ENCODE results near the gene AMOTL1.

Gene AMOTL1

DNA sequence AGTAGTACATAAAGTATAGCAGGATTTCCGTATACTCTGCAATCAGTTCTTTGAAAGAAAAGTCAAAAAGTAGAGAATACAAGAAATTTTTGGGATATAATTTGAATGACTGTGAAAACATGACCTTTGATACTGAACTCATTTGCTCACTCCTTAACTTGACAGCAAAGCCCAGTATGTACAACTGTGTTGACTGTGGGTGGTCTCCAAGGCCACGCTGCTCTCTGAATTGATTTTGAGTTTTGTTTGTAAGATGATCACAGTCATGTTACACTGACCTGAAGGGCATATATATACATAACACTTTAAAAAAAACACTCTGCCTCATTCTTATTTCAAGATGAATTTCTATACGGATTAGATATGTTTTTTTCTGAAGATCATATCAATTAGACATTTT lies 9.5 kb upstream of the AMOTL1 start:
- H3K9ac ChIP-seq (ENCODE audit: low read length): no peak overlapping the region
- no peaks in the 10 kb centered on the region for H3K9me3 ChIP-seq (ENCODE audit: control insufficient read depth, insufficient read depth, low read depth, low read length)
- no peak overlapping the region for H3K27ac ChIP-seq (ENCODE audit: low read depth, low read length)
- no peak overlapping the region for H3K4me3 ChIP-seq (ENCODE audit: low read depth, low read length)
- peaks cover 6% of the 10 kb centered on the region for H3K4me1 ChIP-seq (ENCODE audit: control insufficient read depth, insufficient read depth, low read length)
- H3K27me3 ChIP-seq (ENCODE audit: control insufficient read depth, insufficient read depth, low read length): peaks cover 11% of the 10 kb centered on the region
- no peaks in the 10 kb centered on the region for H3K36me3 ChIP-seq (ENCODE audit: control insufficient read depth, insufficient read depth, low read length)

GRCh38 chr11:94759522-94759921 lies 8.6 kb upstream of the AMOTL1 start:
- no peak overlapping the region for H3K9ac ChIP-seq (ENCODE audit: low read length)
- H3K27me3 ChIP-seq (ENCODE audit: control insufficient read depth, insufficient read depth, low read length): peaks cover 19% of the 10 kb centered on the region
- no peaks in the 10 kb centered on the region for H3K9me3 ChIP-seq (ENCODE audit: control insufficient read depth, insufficient read depth, low read depth, low read length)
- H3K36me3 ChIP-seq (ENCODE audit: control insufficient read depth, insufficient read depth, low read length): no peaks in the 10 kb centered on the region
- no peak overlapping the region for H3K27ac ChIP-seq (ENCODE audit: low read depth, low read length)
- no peak overlapping the region for H3K4me3 ChIP-seq (ENCODE audit: low read depth, low read length)
- peaks cover 15% of the 10 kb centered on the region for H3K4me1 ChIP-seq (ENCODE audit: control insufficient read depth, insufficient read depth, low read length)

GRCh38 chr11:94760296-94760695 lies 7.9 kb upstream of the AMOTL1 start:
- Histone ChIP-seq H3K36me3 (ENCODE audit: control insufficient read depth, insufficient read depth, low read length) (no peaks in the 10 kb centered on the region), H3K9ac (ENCODE audit: low read length) (no peak overlapping the region), H3K4me3 (ENCODE audit: low read depth, low read length) (no peak overlapping the region), H3K27me3 (ENCODE audit: control insufficient read depth, insufficient read depth, low read length) (peaks cover 27% of the 10 kb centered on the region), H3K9me3 (ENCODE audit: control insufficient read depth, insufficient read depth, low read depth, low read length) (no peaks in the 10 kb centered on the region), H3K27ac (ENCODE audit: low read depth, low read length) (no peak overlapping the region), H3K4me1 (ENCODE audit: control insufficient read depth, insufficient read depth, low read length) (peaks cover 23% of the 10 kb centered on the region)

DNA sequence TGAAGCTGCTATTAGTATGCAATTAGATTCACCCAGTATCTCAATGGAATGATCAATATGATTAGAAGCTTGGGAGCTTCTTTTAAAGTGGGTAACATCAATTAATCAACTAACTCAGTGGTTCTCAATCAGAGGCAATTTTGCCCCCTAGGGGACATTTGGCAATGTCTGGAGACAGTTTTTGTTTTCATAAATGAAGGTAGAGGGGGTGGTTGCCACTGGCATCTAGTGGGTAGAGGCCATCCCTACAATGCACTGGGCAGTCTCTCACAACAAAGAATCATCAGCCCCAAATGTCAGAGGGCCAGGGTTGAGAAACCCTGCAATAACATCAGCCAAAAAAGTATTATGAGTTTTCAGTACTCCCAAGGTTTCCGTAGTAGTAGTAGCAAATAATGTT lies 5.9 kb upstream of the AMOTL1 start:
- no peaks in the 10 kb centered on the region for H3K36me3 ChIP-seq (ENCODE audit: control insufficient read depth, insufficient read depth, low read length)
- no peaks in the 10 kb centered on the region for H3K9me3 ChIP-seq (ENCODE audit: control insufficient read depth, insufficient read depth, low read depth, low read length)
- H3K27me3 ChIP-seq (ENCODE audit: control insufficient read depth, insufficient read depth, low read length): peaks cover 46% of the 10 kb centered on the region
- no peak overlapping the region for H3K27ac ChIP-seq (ENCODE audit: low read depth, low read length)
- H3K9ac ChIP-seq (ENCODE audit: low read length): no peak overlapping the region
- H3K4me3 ChIP-seq (ENCODE audit: low read depth, low read length): no peak overlapping the region
- H3K4me1 ChIP-seq (ENCODE audit: control insufficient read depth, insufficient read depth, low read length): peaks cover 30% of the 10 kb centered on the region

DNA sequence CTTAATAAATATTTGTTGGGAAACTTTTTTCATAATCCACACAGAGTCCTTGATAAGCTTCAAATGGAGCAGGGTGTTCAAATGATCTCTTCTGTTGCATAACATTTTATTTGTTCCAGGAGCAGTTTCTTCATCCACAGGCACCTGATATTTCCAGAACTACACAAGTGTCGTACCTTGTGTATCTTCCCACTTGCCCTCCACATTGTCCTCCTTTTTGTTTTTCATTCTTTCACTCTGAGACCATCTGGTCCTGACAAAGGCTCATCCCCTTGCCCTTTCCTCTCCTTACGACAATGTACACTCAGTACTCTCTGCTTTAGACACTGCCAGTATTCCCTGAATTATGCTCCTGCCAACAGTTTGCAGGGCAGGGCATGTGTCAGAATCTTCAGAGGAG lies 5.2 kb upstream of the AMOTL1 start:
- Histone ChIP-seq H3K27me3 (ENCODE audit: control insufficient read depth, insufficient read depth, low read length) (peaks cover 52% of the 10 kb centered on the region), H3K4me3 (ENCODE audit: low read depth, low read length) (no peak overlapping the region)

DNA sequence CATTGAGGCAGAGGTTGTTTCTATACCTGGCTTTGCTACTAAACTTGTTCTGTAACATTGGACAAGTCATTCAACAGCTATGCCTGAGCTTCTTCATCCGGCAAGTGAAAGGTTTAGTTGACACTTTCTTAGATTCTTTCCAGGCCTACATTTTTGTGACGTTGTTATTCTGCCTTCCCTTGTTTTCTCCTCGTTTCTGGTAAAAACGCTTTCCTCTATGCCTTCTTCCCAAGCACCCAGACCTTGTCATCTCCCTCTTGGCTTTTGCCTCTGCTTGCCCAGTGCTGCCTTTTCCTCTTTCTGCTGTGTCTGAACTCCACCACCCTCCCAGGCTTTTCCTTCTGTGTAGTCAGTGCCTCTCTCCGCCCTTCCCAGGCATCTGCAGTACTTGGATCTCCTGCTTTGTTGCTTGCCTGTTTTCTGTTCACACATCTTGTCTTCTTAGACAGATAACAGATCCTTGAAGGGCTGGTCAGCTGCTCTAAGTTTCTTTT lies 1.4 kb upstream of the AMOTL1 start:
- Histone ChIP-seq H3K4me3 (ENCODE audit: low read depth, low read length) (peak overlapping the region; percentile 88; the same call in 1 of the 2 replicates), H3K36me3 (ENCODE audit: control insufficient read depth, insufficient read depth, low read length) (no peaks in the 10 kb centered on the region), H3K4me1 (ENCODE audit: control insufficient read depth, insufficient read depth, low read length) (peaks cover 56% of the 10 kb centered on the region), H3K9ac (ENCODE audit: low read length) (peak overlapping the region; percentile 95), H3K27me3 (ENCODE audit: control insufficient read depth, insufficient read depth, low read length) (peaks cover 66% of the 10 kb centered on the region), H3K27ac (ENCODE audit: low read depth, low read length) (no peak overlapping the region; the same call in 1 of the 2 replicates), H3K9me3 (ENCODE audit: control insufficient read depth, insufficient read depth, low read depth, low read length) (no peaks in the 10 kb centered on the region)

More for the DNA sequence above, 5.2 kb upstream of the AMOTL1 start:
- no peak overlapping the region for H3K9ac ChIP-seq (ENCODE audit: low read length)
- no peaks in the 10 kb centered on the region for H3K36me3 ChIP-seq (ENCODE audit: control insufficient read depth, insufficient read depth, low read length)
- no peak overlapping the region for H3K27ac ChIP-seq (ENCODE audit: low read depth, low read length)
- peaks cover 36% of the 10 kb centered on the region for H3K4me1 ChIP-seq (ENCODE audit: control insufficient read depth, insufficient read depth, low read length)
- no peaks in the 10 kb centered on the region for H3K9me3 ChIP-seq (ENCODE audit: control insufficient read depth, insufficient read depth, low read depth, low read length)

- Histone ChIP-seq H3K36me3 (ENCODE audit: control insufficient read depth, insufficient read depth, low read length) (no peaks in the 10 kb centered on the region; the same call in 1 of the 2 replicates), H3K9ac (ENCODE audit: low read length) (peak overlapping the region; percentile 95)
These were observed 865 bp upstream of the AMOTL1 start for GRCh38 chr11:94767291-94767690.

DNA sequence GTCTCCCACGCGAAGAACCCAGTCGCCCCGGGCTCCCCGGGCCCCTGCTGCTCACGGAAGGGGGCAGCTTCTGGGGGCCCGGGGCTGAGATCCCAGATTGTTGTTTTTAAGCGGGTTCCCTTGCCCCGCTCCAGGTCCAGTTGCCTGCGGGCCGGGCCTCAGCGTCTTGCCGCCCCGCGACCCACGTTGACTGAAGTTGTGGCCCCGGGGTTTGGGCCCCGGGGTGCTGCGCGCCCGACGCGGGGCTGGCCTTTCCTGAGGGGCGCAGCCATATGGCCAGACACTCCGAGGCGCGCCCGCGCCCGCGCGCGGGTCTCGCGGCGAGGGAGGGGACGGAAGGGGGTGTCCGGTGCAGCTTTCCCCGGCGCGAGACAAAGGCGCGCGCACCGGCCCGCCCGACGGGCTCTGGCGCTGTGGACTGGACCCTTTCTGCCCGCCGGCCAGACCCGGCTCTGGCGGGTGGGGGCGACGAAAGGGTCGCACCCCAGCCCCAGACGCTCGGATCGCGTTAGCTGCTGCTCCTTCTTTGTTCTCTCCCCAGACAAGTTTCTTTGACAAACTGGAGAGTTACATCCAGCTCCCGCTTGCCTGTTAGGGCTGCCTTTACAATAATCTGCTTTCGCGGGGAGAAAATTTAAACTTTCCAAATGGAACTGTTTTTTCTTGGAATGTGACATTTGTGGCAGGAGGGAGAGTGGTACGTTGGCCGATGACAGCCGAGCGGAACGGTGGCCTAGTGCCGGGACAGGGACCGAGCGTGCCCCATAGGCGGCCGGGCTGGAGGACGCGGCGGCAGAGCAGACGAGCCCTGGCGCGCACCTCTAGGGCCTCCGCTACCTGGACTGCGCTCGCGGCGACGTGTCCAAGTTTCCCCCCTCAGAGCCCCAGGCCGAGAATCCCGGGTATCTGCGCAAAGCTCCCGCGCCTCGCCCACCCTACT lies 716 bp downstream of the AMOTL1 start:
- H3K27me3 ChIP-seq (ENCODE audit: control insufficient read depth, insufficient read depth, low read length): peaks cover 53% of the 10 kb centered on the region
- peak overlapping the region; percentile 88 for H3K4me3 ChIP-seq (ENCODE audit: low read depth, low read length)
- no peaks in the 10 kb centered on the region; the same call in 1 of the 2 replicates for H3K36me3 ChIP-seq (ENCODE audit: control insufficient read depth, insufficient read depth, low read length)
- peak overlapping the region; percentile 95 for H3K9ac ChIP-seq (ENCODE audit: low read length)
- H3K4me1 ChIP-seq (ENCODE audit: control insufficient read depth, insufficient read depth, low read length): peaks cover 52% of the 10 kb centered on the region
- no peaks in the 10 kb centered on the region for H3K9me3 ChIP-seq (ENCODE audit: control insufficient read depth, insufficient read depth, low read depth, low read length)
- peak overlapping the region; percentile 84; the same call in 1 of the 2 replicates for H3K27ac ChIP-seq (ENCODE audit: low read depth, low read length)

More at GRCh38 chr11:94767291-94767690, 865 bp upstream of the AMOTL1 start:
- no peaks in the 10 kb centered on the region for H3K9me3 ChIP-seq (ENCODE audit: control insufficient read depth, insufficient read depth, low read depth, low read length)
- H3K27ac ChIP-seq (ENCODE audit: low read depth, low read length): peak overlapping the region; percentile 46; the same call in 1 of the 2 replicates
- H3K27me3 ChIP-seq (ENCODE audit: control insufficient read depth, insufficient read depth, low read length): peaks cover 66% of the 10 kb centered on the region
- H3K4me3 ChIP-seq (ENCODE audit: low read depth, low read length): peak overlapping the region; percentile 88; the same call in 1 of the 2 replicates
- H3K4me1 ChIP-seq (ENCODE audit: control insufficient read depth, insufficient read depth, low read length): peaks cover 56% of the 10 kb centered on the region

DNA sequence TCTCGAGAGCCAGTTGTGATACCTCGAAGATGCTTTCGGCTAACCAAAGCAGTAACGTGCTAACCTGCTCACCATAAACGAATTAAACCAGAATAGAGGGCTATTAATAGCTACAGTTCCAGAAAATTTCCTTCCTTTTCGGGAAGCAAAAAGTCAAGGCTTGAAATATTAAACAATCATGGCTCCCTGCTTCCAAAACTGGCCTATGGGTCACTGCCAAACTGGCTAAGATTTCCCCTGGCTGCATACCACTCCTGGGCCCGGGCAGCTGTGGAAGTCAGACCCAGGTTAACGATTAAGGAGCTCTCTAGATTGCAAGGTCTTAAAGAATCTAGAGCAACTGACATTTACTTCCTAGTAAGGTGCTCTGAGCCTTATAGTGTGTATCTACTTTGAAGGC lies 1.7 kb downstream of the AMOTL1 start:
- H3K9ac ChIP-seq (ENCODE audit: low read length): peak overlapping the region; percentile 95
- peak overlapping the region; percentile 88 for H3K4me3 ChIP-seq (ENCODE audit: low read depth, low read length)
- no peaks in the 10 kb centered on the region; the same call in 1 of the 2 replicates for H3K36me3 ChIP-seq (ENCODE audit: control insufficient read depth, insufficient read depth, low read length)
- H3K27ac ChIP-seq (ENCODE audit: low read depth, low read length): no peak overlapping the region
- H3K4me1 ChIP-seq (ENCODE audit: control insufficient read depth, insufficient read depth, low read length): peaks cover 42% of the 10 kb centered on the region
- no peaks in the 10 kb centered on the region for H3K9me3 ChIP-seq (ENCODE audit: control insufficient read depth, insufficient read depth, low read depth, low read length)
- peaks cover 44% of the 10 kb centered on the region for H3K27me3 ChIP-seq (ENCODE audit: control insufficient read depth, insufficient read depth, low read length)

DNA sequence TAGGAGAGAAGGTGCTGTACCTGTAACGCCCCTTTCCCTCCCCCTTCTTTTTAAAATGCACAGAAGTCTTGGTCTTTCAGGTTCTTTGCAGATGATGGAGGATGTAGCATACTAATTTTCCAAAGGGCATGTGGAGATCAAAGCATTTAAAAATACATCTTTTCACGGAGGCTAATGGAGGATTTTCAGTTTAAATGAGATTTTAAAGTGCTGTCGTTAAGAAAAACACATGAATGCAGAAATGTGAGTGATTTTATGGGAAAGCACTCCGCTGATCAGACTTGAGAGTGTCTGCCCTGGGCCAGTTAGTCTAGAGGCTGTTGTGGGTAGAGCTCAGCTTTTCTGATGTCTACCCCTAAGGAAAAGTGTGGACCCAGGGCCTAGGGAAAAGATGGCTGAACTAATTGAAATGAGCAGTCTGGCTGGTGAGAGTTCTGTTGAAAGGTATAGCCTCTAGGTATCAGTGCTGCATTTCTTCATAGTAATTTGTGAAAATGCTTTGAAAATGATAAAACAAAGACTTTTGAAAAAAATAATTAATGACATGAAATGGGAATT lies 2.5 kb downstream of the AMOTL1 start:
- Histone ChIP-seq H3K36me3 (ENCODE audit: control insufficient read depth, insufficient read depth, low read length) (no peaks in the 10 kb centered on the region; the same call in 1 of the 2 replicates), H3K9ac (ENCODE audit: low read length) (no peak overlapping the region), H3K9me3 (ENCODE audit: control insufficient read depth, insufficient read depth, low read depth, low read length) (no peaks in the 10 kb centered on the region), H3K27me3 (ENCODE audit: control insufficient read depth, insufficient read depth, low read length) (peaks cover 36% of the 10 kb centered on the region), H3K4me1 (ENCODE audit: control insufficient read depth, insufficient read depth, low read length) (peaks cover 36% of the 10 kb centered on the region), H3K4me3 (ENCODE audit: low read depth, low read length) (peak overlapping the region; percentile 88), H3K27ac (ENCODE audit: low read depth, low read length) (no peak overlapping the region)

GRCh38 chr11:94771390-94771789 lies 3.2 kb downstream of the AMOTL1 start:
- H3K27ac ChIP-seq (ENCODE audit: low read depth, low read length): no peak overlapping the region
- no peaks in the 10 kb centered on the region for H3K9me3 ChIP-seq (ENCODE audit: control insufficient read depth, insufficient read depth, low read depth, low read length)
- H3K9ac ChIP-seq (ENCODE audit: low read length): no peak overlapping the region

More at GRCh38 chr11:94771390-94771789, 3.2 kb downstream of the AMOTL1 start:
- H3K4me3 ChIP-seq (ENCODE audit: low read depth, low read length): peak overlapping the region; percentile 23; the same call in 1 of the 2 replicates
- H3K4me1 ChIP-seq (ENCODE audit: control insufficient read depth, insufficient read depth, low read length): peaks cover 43% of the 10 kb centered on the region
- H3K27me3 ChIP-seq (ENCODE audit: control insufficient read depth, insufficient read depth, low read length): peaks cover 29% of the 10 kb centered on the region
- H3K36me3 ChIP-seq (ENCODE audit: control insufficient read depth, insufficient read depth, low read length): no peaks in the 10 kb centered on the region; the same call in 1 of the 2 replicates
